WTC11 (cell line): ENCODE results near the gene AGXT.

ENCODE experiments used
- ATF1 ChIP-seq: sonication (generic); formaldehyde crosslinking; IDR thresholded peaks from 2 replicates; pipeline ENCODE4 v1.8.1; 2023; ENCODE audit warnings: mild to moderate bottlenecking, moderate library complexity, missing genetic modification reagents
- CREM ChIP-seq: sonication (generic); formaldehyde crosslinking; IDR thresholded peaks from 2 replicates; pipeline ENCODE4 v1.8.1; 2022; ENCODE audit warnings: mild to moderate bottlenecking, missing genetic modification reagents, moderate library complexity
- ESRRA ChIP-seq: sonication (generic); formaldehyde crosslinking; IDR thresholded peaks from 2 replicates; pipeline ENCODE4 v1.8.1; 2022; ENCODE audit warnings: mild to moderate bottlenecking, missing genetic modification reagents, borderline replicate concordance
- KAT7 ChIP-seq: sonication (generic); formaldehyde crosslinking; IDR thresholded peaks from 2 replicates; pipeline ENCODE4 v1.8.1; 2023; ENCODE audit warnings: missing genetic modification reagents, mild to moderate bottlenecking, borderline replicate concordance
- SMAD3 ChIP-seq: sonication (generic); formaldehyde crosslinking; IDR thresholded peaks from 2 replicates; pipeline ENCODE4 v1.8.0; 2022; ENCODE audit warnings: missing genetic modification reagents, mild to moderate bottlenecking, borderline replicate concordance
- TF ChIP-seq, protein P1 (sequence below): sonication (generic); formaldehyde crosslinking; IDR thresholded peaks from 2 replicates; pipeline ENCODE4 v1.8.0; 2022; ENCODE audit warnings: missing genetic modification reagents
- TF ChIP-seq, protein P2 (sequence below): sonication (generic); formaldehyde crosslinking; IDR thresholded peaks from 2 replicates; pipeline ENCODE4 v1.8.1; 2023; ENCODE audit warnings: mild to moderate bottlenecking, missing genetic modification reagents, moderate library complexity
- TF ChIP-seq, protein P3 (sequence below): fragments of 200-600 bp; IDR thresholded peaks from 2 replicates; pipeline ENCODE4 v1.8.0; 2022; ENCODE audit warnings: antibody characterized with exemption
- TF ChIP-seq, protein P4 (sequence below): fragments of 250-450 bp; sonication (Bioruptor Pico); IDR thresholded peaks from 2 replicates; pipeline ENCODE4 v1.9.0; 2021; ENCODE audit warnings: mild to moderate bottlenecking
- TF ChIP-seq, protein P5 (sequence below): sonication (generic); formaldehyde crosslinking; IDR thresholded peaks from 2 replicates; pipeline ENCODE4 v1.8.0; 2022; ENCODE audit warnings: mild to moderate bottlenecking, missing genetic modification reagents
- TF ChIP-seq, protein P6 (sequence below): sonication (generic); formaldehyde crosslinking; IDR thresholded peaks from 2 replicates; pipeline ENCODE4 v1.8.1; 2022; ENCODE audit warnings: missing genetic modification reagents, borderline replicate concordance
- TF ChIP-seq, protein P7 (sequence below): sonication (generic); formaldehyde crosslinking; IDR thresholded peaks from 2 replicates; pipeline ENCODE4 v1.8.1; 2022; ENCODE audit warnings: low read depth, mild to moderate bottlenecking, moderate library complexity, missing genetic modification reagents, borderline replicate concordance

DNA sequence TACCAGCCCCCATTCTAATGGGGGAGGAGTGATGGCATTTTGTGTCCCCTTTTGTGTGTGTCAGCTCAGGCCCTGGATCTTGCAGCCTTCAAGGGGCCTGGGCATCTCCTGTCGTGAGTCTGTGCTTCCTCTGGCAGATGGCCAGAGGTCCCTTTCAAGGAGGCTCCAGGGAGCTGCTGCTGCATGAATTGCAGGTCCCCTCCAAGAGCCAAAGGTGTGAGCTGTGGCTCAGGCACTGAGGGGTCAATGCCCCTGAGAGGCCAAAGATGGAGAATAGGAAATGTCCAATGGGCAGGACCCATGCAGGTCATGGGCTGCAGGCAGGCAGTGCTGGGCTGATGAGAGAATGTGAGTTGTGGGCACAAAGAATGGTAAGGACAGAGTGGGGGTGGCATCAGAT lies 16.9 kb downstream of the AGXT start:
- TF ChIP-seq, protein P1, sequence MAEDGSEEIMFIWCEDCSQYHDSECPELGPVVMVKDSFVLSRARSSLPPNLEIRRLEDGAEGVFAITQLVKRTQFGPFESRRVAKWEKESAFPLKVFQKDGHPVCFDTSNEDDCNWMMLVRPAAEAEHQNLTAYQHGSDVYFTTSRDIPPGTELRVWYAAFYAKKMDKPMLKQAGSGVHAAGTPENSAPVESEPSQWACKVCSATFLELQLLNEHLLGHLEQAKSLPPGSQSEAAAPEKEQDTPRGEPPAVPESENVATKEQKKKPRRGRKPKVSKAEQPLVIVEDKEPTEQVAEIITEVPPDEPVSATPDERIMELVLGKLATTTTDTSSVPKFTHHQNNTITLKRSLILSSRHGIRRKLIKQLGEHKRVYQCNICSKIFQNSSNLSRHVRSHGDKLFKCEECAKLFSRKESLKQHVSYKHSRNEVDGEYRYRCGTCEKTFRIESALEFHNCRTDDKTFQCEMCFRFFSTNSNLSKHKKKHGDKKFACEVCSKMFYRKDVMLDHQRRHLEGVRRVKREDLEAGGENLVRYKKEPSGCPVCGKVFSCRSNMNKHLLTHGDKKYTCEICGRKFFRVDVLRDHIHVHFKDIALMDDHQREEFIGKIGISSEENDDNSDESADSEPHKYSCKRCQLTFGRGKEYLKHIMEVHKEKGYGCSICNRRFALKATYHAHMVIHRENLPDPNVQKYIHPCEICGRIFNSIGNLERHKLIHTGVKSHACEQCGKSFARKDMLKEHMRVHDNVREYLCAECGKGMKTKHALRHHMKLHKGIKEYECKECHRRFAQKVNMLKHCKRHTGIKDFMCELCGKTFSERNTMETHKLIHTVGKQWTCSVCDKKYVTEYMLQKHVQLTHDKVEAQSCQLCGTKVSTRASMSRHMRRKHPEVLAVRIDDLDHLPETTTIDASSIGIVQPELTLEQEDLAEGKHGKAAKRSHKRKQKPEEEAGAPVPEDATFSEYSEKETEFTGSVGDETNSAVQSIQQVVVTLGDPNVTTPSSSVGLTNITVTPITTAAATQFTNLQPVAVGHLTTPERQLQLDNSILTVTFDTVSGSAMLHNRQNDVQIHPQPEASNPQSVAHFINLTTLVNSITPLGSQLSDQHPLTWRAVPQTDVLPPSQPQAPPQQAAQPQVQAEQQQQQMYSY (CRISPR knock-in tag) = no peak
- TF ChIP-seq, protein P2, sequence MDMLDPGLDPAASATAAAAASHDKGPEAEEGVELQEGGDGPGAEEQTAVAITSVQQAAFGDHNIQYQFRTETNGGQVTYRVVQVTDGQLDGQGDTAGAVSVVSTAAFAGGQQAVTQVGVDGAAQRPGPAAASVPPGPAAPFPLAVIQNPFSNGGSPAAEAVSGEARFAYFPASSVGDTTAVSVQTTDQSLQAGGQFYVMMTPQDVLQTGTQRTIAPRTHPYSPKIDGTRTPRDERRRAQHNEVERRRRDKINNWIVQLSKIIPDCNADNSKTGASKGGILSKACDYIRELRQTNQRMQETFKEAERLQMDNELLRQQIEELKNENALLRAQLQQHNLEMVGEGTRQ = no peak
- TF ChIP-seq, protein P3, sequence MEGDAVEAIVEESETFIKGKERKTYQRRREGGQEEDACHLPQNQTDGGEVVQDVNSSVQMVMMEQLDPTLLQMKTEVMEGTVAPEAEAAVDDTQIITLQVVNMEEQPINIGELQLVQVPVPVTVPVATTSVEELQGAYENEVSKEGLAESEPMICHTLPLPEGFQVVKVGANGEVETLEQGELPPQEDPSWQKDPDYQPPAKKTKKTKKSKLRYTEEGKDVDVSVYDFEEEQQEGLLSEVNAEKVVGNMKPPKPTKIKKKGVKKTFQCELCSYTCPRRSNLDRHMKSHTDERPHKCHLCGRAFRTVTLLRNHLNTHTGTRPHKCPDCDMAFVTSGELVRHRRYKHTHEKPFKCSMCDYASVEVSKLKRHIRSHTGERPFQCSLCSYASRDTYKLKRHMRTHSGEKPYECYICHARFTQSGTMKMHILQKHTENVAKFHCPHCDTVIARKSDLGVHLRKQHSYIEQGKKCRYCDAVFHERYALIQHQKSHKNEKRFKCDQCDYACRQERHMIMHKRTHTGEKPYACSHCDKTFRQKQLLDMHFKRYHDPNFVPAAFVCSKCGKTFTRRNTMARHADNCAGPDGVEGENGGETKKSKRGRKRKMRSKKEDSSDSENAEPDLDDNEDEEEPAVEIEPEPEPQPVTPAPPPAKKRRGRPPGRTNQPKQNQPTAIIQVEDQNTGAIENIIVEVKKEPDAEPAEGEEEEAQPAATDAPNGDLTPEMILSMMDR = no peak
- TF ChIP-seq, protein P4, sequence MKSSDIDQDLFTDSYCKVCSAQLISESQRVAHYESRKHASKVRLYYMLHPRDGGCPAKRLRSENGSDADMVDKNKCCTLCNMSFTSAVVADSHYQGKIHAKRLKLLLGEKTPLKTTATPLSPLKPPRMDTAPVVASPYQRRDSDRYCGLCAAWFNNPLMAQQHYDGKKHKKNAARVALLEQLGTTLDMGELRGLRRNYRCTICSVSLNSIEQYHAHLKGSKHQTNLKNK (CRISPR knock-in tag) = no peak
- TF ChIP-seq KAT7 (no peak), ATF1 (no peak), ESRRA (CRISPR knock-in tag) (no peak), SMAD3 (CRISPR knock-in tag) (no peak), CREM (CRISPR knock-in tag) (no peak)
- TF ChIP-seq, protein P5, sequence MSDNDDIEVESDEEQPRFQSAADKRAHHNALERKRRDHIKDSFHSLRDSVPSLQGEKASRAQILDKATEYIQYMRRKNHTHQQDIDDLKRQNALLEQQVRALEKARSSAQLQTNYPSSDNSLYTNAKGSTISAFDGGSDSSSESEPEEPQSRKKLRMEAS (CRISPR knock-in tag) = no peak
- TF ChIP-seq, protein P6, sequence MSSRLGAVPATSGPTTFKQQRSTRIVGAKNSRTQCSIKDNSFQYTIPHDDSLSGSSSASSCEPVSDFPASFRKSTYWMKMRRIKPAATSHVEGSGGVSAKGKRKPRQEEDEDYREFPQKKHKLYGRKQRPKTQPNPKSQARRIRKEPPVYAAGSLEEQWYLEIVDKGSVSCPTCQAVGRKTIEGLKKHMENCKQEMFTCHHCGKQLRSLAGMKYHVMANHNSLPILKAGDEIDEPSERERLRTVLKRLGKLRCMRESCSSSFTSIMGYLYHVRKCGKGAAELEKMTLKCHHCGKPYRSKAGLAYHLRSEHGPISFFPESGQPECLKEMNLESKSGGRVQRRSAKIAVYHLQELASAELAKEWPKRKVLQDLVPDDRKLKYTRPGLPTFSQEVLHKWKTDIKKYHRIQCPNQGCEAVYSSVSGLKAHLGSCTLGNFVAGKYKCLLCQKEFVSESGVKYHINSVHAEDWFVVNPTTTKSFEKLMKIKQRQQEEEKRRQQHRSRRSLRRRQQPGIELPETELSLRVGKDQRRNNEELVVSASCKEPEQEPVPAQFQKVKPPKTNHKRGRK (CRISPR knock-in tag) = no peak
- TF ChIP-seq, protein P7, sequence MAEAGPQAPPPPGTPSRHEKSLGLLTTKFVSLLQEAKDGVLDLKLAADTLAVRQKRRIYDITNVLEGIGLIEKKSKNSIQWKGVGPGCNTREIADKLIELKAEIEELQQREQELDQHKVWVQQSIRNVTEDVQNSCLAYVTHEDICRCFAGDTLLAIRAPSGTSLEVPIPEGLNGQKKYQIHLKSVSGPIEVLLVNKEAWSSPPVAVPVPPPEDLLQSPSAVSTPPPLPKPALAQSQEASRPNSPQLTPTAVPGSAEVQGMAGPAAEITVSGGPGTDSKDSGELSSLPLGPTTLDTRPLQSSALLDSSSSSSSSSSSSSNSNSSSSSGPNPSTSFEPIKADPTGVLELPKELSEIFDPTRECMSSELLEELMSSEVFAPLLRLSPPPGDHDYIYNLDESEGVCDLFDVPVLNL (CRISPR knock-in tag) = no peak
